ENCODE data around the gene SCAMP3.

DNA sequence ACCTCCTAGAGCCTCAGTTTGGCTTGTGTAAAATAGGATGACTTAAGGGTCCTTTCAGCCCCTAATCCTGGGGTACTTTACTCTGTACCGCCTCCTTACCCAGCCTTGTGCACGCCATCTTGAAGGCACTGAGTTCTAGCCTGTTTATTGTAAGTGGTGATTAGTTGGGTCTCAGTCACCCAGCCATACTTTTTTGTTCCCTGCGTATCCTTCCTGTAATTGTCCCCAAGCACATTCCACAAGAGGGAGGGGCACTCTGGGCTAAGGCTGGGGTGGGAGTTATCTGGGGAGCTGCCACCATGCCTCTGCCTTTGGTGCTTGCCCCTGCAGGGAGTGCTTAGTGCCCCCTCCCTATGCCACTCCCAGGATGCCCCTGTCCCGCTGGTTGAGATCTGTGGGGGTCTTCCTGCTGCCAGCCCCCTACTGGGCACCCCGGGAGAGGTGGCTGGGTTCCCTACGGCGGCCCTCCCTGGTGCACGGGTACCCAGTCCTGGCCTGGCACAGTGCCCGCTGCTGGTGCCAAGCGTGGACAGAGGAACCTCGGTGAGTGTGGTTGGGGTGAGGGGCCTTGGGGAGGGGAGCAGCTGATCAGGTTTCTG is 47.4 kb upstream of the SCAMP3 start:
- no peak for TF ChIP-seq FOXA1 (IDR thresholded peaks at IDR 0.05)
- no peak for TF ChIP-seq FOXK2 (IDR thresholded peaks at IDR 0.05)
- TF ChIP-seq, protein P1, sequence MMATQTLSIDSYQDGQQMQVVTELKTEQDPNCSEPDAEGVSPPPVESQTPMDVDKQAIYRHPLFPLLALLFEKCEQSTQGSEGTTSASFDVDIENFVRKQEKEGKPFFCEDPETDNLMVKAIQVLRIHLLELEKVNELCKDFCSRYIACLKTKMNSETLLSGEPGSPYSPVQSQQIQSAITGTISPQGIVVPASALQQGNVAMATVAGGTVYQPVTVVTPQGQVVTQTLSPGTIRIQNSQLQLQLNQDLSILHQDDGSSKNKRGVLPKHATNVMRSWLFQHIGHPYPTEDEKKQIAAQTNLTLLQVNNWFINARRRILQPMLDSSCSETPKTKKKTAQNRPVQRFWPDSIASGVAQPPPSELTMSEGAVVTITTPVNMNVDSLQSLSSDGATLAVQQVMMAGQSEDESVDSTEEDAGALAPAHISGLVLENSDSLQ (IDR thresholded peaks at IDR 0.05) = no peak
- TF ChIP-seq ZNF384 (IDR thresholded peaks at IDR 0.05) = no peak
- no peak for TF ChIP-seq ELF4 (IDR thresholded peaks at IDR 0.05)
- no peak for TF ChIP-seq L3MBTL2 (conservative IDR thresholded peaks at IDR 0.05)
